ES-I3 (cell line): Measurements from ENCODE around the gene KSR1.

Experiments
- H3K36me3 ChIP-seq: 2 replicates; pipeline ENCODE4 v1.6.1; 2013; ENCODE audit warnings: mild to moderate bottlenecking, low read length, control low read depth, moderate library complexity; ENCODE audit not compliant: insufficient read depth
- H3K4me1 ChIP-seq: 2 replicates; pipeline ENCODE4 v1.6.1; 2013; ENCODE audit warnings: mild to moderate bottlenecking, control low read depth, low read length; ENCODE audit not compliant: insufficient read depth
- H3K9ac ChIP-seq: 2 replicates; pipeline ENCODE4 v1.6.1; 2013; ENCODE audit warnings: low read depth, mild to moderate bottlenecking, low read length, moderate library complexity
- H3K9me3 ChIP-seq: 2 replicates; pipeline ENCODE4 v1.6.1; 2013; ENCODE audit warnings: mild to moderate bottlenecking, low read length, moderate library complexity; ENCODE audit not compliant: control insufficient read depth, insufficient read depth

Gene KSR1

GRCh38 chr17:27512031-27512430 is 55.8 kb downstream of the KSR1 start:
- peaks cover 33% of the 10 kb centered on the region for H3K4me1 ChIP-seq
- no peak overlapping the region for H3K9ac ChIP-seq
- H3K9me3 ChIP-seq = no peaks in the 10 kb centered on the region
- no peaks in the 10 kb centered on the region for H3K36me3 ChIP-seq

GRCh38 chr17:27512511-27513346 is 56.5 kb downstream of the KSR1 start:
- H3K36me3 ChIP-seq = no peaks in the 10 kb centered on the region; the same call in 1 of the 2 replicates
- H3K9me3 ChIP-seq = no peaks in the 10 kb centered on the region
- H3K4me1 ChIP-seq = peaks cover 32% of the 10 kb centered on the region
- no peak overlapping the region for H3K9ac ChIP-seq

- H3K9me3 ChIP-seq = no peaks in the 10 kb centered on the region
- peaks cover 34% of the 10 kb centered on the region for H3K4me1 ChIP-seq
- no peaks in the 10 kb centered on the region; the same call in 1 of the 2 replicates for H3K36me3 ChIP-seq
- no peak overlapping the region for H3K9ac ChIP-seq
These were observed 57.6 kb downstream of the KSR1 start for GRCh38 chr17:27513849-27514248.

GRCh38 chr17:27514595-27515413 is 58.6 kb downstream of the KSR1 start:
- Histone ChIP-seq H3K36me3 (no peaks in the 10 kb centered on the region; the same call in 1 of the 2 replicates), H3K9me3 (no peaks in the 10 kb centered on the region), H3K4me1 (peaks cover 42% of the 10 kb centered on the region), H3K9ac (no peak overlapping the region)

- Histone ChIP-seq H3K36me3 (no peaks in the 10 kb centered on the region; the same call in 1 of the 2 replicates), H3K9ac (no peak overlapping the region), H3K9me3 (no peaks in the 10 kb centered on the region), H3K4me1 (peaks cover 55% of the 10 kb centered on the region)
These were observed 61.8 kb downstream of the KSR1 start for GRCh38 chr17:27518048-27518447.

- Histone ChIP-seq H3K36me3 (no peaks in the 10 kb centered on the region; the same call in 1 of the 2 replicates), H3K4me1 (peaks cover 48% of the 10 kb centered on the region), H3K9me3 (no peaks in the 10 kb centered on the region), H3K9ac (no peak overlapping the region)
These were observed 62.6 kb downstream of the KSR1 start for GRCh38 chr17:27518545-27519521.

GRCh38 chr17:27519550-27519949 is 63.3 kb downstream of the KSR1 start:
- Histone ChIP-seq H3K36me3 (no peaks in the 10 kb centered on the region; the same call in 1 of the 2 replicates), H3K4me1 (peaks cover 47% of the 10 kb centered on the region), H3K9me3 (no peaks in the 10 kb centered on the region), H3K9ac (no peak overlapping the region)

GRCh38 chr17:27520491-27521185 is 64.4 kb downstream of the KSR1 start:
- Histone ChIP-seq H3K9me3 (no peaks in the 10 kb centered on the region), H3K4me1 (peaks cover 39% of the 10 kb centered on the region), H3K9ac (no peak overlapping the region), H3K36me3 (no peaks in the 10 kb centered on the region; the same call in 1 of the 2 replicates)

GRCh38 chr17:27521281-27522027 is 65.2 kb downstream of the KSR1 start:
- Histone ChIP-seq H3K4me1 (peaks cover 36% of the 10 kb centered on the region), H3K36me3 (no peaks in the 10 kb centered on the region; the same call in 1 of the 2 replicates)

GRCh38 chr17:27522028-27522635 is 65.9 kb downstream of the KSR1 start:
- H3K4me1 ChIP-seq = peaks cover 40% of the 10 kb centered on the region
- H3K9ac ChIP-seq = no peak overlapping the region
- H3K36me3 ChIP-seq = no peaks in the 10 kb centered on the region; the same call in 1 of the 2 replicates
- H3K9me3 ChIP-seq = no peaks in the 10 kb centered on the region

More at GRCh38 chr17:27521281-27522027, 65.2 kb downstream of the KSR1 start:
- no peaks in the 10 kb centered on the region for H3K9me3 ChIP-seq
- no peak overlapping the region for H3K9ac ChIP-seq

- Histone ChIP-seq H3K36me3 (no peaks in the 10 kb centered on the region), H3K9me3 (no peaks in the 10 kb centered on the region), H3K9ac (no peak overlapping the region), H3K4me1 (peaks cover 40% of the 10 kb centered on the region)
These were observed 67.5 kb downstream of the KSR1 start for GRCh38 chr17:27523712-27524111.

GRCh38 chr17:27524594-27524993 is 68.3 kb downstream of the KSR1 start:
- Histone ChIP-seq H3K36me3 (no peaks in the 10 kb centered on the region), H3K9ac (no peak overlapping the region), H3K9me3 (no peaks in the 10 kb centered on the region), H3K4me1 (peaks cover 38% of the 10 kb centered on the region)
